H1 (cell line): ENCODE data around the gene FHIT. TPM values are rescaled to one million over a fixed set of nuclear protein-coding genes. Genes with fewer than 3 reads are reported as not detected.

ENCODE experiments used
- CTCF ChIA-PET: fragments of 300-600 bp; sonication (Branson Sonifier 250); formaldehyde crosslinking; loops from one replicate; lab custom pipeline; 2021; ENCODE audit not compliant: partially characterized antibody; lab: Charles Lee
- POLR2A ChIA-PET: fragments of 300-600 bp; sonication (Branson Sonifier 250); formaldehyde crosslinking; loops from one replicate; lab custom pipeline; 2021; ENCODE audit warnings: inconsistent platforms; ENCODE audit not compliant: partially characterized antibody; lab: Charles Lee
- DNase-seq, 2 experiments: peaks; one replicate each; pipeline versions ENCODE4 v3.0.0 to v3.0.0-alpha.2; 2010 to 2022; ENCODE audit warnings: low spot score in 2 of 2, low read depth in 1 of 2, mixed read lengths in 1 of 2
- FAIRE-seq: peaks from 2 replicates; lab custom pipeline; 2011; peaks lifted over from hg19 to GRCh38; lab: Jason Lieb, UNC
- H2AFZ ChIP-seq: 2 replicates; pipeline ENCODE4 v1.8.1; 2012; ENCODE audit warnings: low read length, inconsistent platforms
- H2AK5ac ChIP-seq: 2 replicates; pipeline ENCODE4 v1.6.1; 2013; ENCODE audit warnings: low read depth, low read length
- H2BK120ac ChIP-seq: replicated peaks from 2 replicates; pipeline ENCODE3; 2013; ENCODE audit warnings: low read depth, low read length, inconsistent platforms
- H2BK12ac ChIP-seq: 2 replicates; pipeline ENCODE4 v1.6.1; 2013; ENCODE audit warnings: low read depth, low read length
- H2BK15ac ChIP-seq: 2 replicates; pipeline ENCODE4 v1.6.1; 2013; ENCODE audit warnings: low read length
- H2BK20ac ChIP-seq: 2 replicates; pipeline ENCODE4 v1.6.1; 2013; ENCODE audit warnings: low read length
- H2BK5ac ChIP-seq: 2 replicates; pipeline ENCODE4 v1.6.1; 2013; ENCODE audit warnings: low read depth, low read length
- H3K14ac ChIP-seq: 2 replicates; pipeline ENCODE4 v1.6.1; 2013; ENCODE audit warnings: inconsistent platforms; ENCODE audit not compliant: insufficient read length
- H3K18ac ChIP-seq: 2 replicates; pipeline ENCODE4 v1.6.1; 2013; ENCODE audit warnings: low read length; ENCODE audit errors: extremely low read depth
- H3K23ac ChIP-seq: 2 replicates; pipeline ENCODE4 v1.6.1; 2013; ENCODE audit warnings: inconsistent platforms; ENCODE audit not compliant: insufficient read length
- H3K23me2 ChIP-seq: 2 replicates; pipeline ENCODE4 v1.6.1; 2013; ENCODE audit warnings: low read depth, low read length
- H3K27ac ChIP-seq: 2 replicates; pipeline ENCODE4 v1.6.1; 2011; ENCODE audit warnings: low read depth, low read length, inconsistent platforms
- H3K27me3 ChIP-seq, 4 experiments: replicated peaks in 1 of 4; 1 replicate in 1 of 4; 2 replicates in 3 of 4; pipeline versions ENCODE4 v1.6.1 to v1.8.1; 2011 to 2013; ENCODE audit warnings: low read length in 3 of 4, mild to moderate bottlenecking in 3 of 4, inconsistent platforms in 2 of 4, mixed read lengths in 2 of 4, moderate library complexity in 1 of 4; ENCODE audit not compliant: control insufficient read depth in 3 of 4, insufficient read depth in 3 of 4; ENCODE audit errors: extremely low read depth in 1 of 4
- H3K36me3 ChIP-seq, 4 experiments: 2 replicates each; pipeline versions ENCODE4 v1.6.1 to v1.8.1; 2011 to 2013; ENCODE audit warnings: mild to moderate bottlenecking in 4 of 4, low read length in 3 of 4, moderate library complexity in 2 of 4, control low read depth in 1 of 4, inconsistent platforms in 1 of 4; ENCODE audit not compliant: insufficient read depth in 4 of 4, control insufficient read depth in 2 of 4
- H3K4ac ChIP-seq: replicated peaks from 2 replicates; pipeline ENCODE3; 2013; ENCODE audit warnings: low read length, low read depth, mixed read lengths, inconsistent platforms; ENCODE audit not compliant: insufficient read length
- H3K4me1 ChIP-seq, 4 experiments: replicated peaks in 1 of 4; 1 replicate in 1 of 4; 2 replicates in 3 of 4; pipeline versions ENCODE4 v1.6.1 to v1.8.1; 2011 to 2013; ENCODE audit warnings: low read length in 3 of 4, inconsistent platforms in 2 of 4, mixed read lengths in 1 of 4; ENCODE audit not compliant: insufficient read depth in 4 of 4, control insufficient read depth in 3 of 4
- H3K4me2 ChIP-seq, 2 experiments: 2 replicates each; pipeline versions ENCODE4 v1.6.1 to v1.8.1; 2011 to 2013; ENCODE audit warnings: low read depth in 2 of 2, low read length in 2 of 2, control low read depth in 1 of 2, inconsistent platforms in 1 of 2, mild to moderate bottlenecking in 1 of 2; ENCODE audit not compliant: insufficient read depth in 1 of 2
- H3K4me3 ChIP-seq, 4 experiments: fragments of 200-600, 300-600 bp in 1 of 4; sonication (generic), shearing (Covaris generic), sonication (Bioruptor Twin) in 1 of 4; 2 replicates each; pipeline versions ENCODE4 v1.5.1 to v1.8.1; 2011 to 2016; ENCODE audit warnings: low read length in 4 of 4, low read depth in 3 of 4, control low read depth in 2 of 4, inconsistent platforms in 2 of 4, mild to moderate bottlenecking in 2 of 4, mixed read lengths in 1 of 4, moderate library complexity in 1 of 4; ENCODE audit not compliant: insufficient read depth in 2 of 4; ENCODE audit errors: extremely low read depth in 1 of 4
- H3K56ac ChIP-seq: replicated peaks from 2 replicates; pipeline ENCODE3; 2013; ENCODE audit warnings: low read depth, mild to moderate bottlenecking, mixed read lengths, low read length, inconsistent platforms; ENCODE audit not compliant: insufficient read length
- H3K79me1 ChIP-seq: 2 replicates; pipeline ENCODE4 v1.6.1; 2013; ENCODE audit warnings: low read depth, low read length, control low read depth
- H3K79me2 ChIP-seq, 2 experiments: 2 replicates each; pipeline versions ENCODE4 v1.6.1 to v1.8.1; 2012 to 2013; ENCODE audit warnings: low read length in 2 of 2, mild to moderate bottlenecking in 2 of 2, inconsistent platforms in 1 of 2; ENCODE audit not compliant: insufficient read depth in 2 of 2, control insufficient read depth in 1 of 2
- H3K9ac ChIP-seq, 4 experiments: replicated peaks in 1 of 4; 1 replicate in 1 of 4; 2 replicates in 3 of 4; pipeline versions ENCODE4 v1.6.1 to v1.8.1; 2011 to 2013; ENCODE audit warnings: low read depth in 3 of 4, low read length in 3 of 4, control low read depth in 2 of 4, mild to moderate bottlenecking in 2 of 4, moderate library complexity in 2 of 4, inconsistent platforms in 1 of 4; ENCODE audit errors: extremely low read depth in 1 of 4
- H3K9me3 ChIP-seq, 2 experiments: 2 replicates each; pipeline versions ENCODE4 v1.6.1 to v1.8.1; 2012 to 2013; ENCODE audit warnings: mild to moderate bottlenecking in 2 of 2, moderate library complexity in 2 of 2, control low read depth in 1 of 2, inconsistent platforms in 1 of 2, low read depth in 1 of 2, low read length in 1 of 2, mixed read lengths in 1 of 2; ENCODE audit not compliant: insufficient read depth in 2 of 2
- H4K20me1 ChIP-seq, 2 experiments: replicated peaks in 1 of 2; 2 replicates each; pipeline versions ENCODE3 to v1.8.1; 2011 to 2013; ENCODE audit warnings: inconsistent platforms in 2 of 2, low read length in 2 of 2, mild to moderate bottlenecking in 1 of 2; ENCODE audit not compliant: insufficient read depth in 2 of 2, control insufficient read depth in 1 of 2
- H4K5ac ChIP-seq: 2 replicates; pipeline ENCODE4 v1.6.1; 2013; ENCODE audit warnings: low read length, low read depth, mixed read lengths, inconsistent platforms; ENCODE audit not compliant: insufficient read length
- H4K8ac ChIP-seq: 2 replicates; pipeline ENCODE4 v1.8.0; 2013; ENCODE audit warnings: mild to moderate bottlenecking, moderate library complexity, low read length, inconsistent platforms; ENCODE audit not compliant: insufficient read depth; ENCODE audit errors: extremely low read depth
- H4K91ac ChIP-seq: replicated peaks from 2 replicates; pipeline ENCODE3; 2013; ENCODE audit warnings: low read length, mixed read lengths, inconsistent platforms; ENCODE audit not compliant: insufficient read length
- JUND ChIP-seq: IDR thresholded peaks from 2 replicates; pipeline ENCODE4 v1.6.1; 2011; ENCODE audit warnings: mild to moderate bottlenecking, improper control_type of control experiment, low read length
- KDM1A ChIP-seq: fragments of 200-600, 300-600 bp; sonication (generic); IDR thresholded peaks from 2 replicates; pipeline ENCODE4 v1.7.1; 2016; ENCODE audit warnings: mild to moderate bottlenecking, low read length, borderline replicate concordance
- POLR2A ChIP-seq, 2 experiments: IDR thresholded peaks; 1 replicate in 1 of 2; 2 replicates in 1 of 2; pipeline ENCODE4 v1.6.1; 2011; ENCODE audit warnings: low read depth in 2 of 2, low read length in 2 of 2, mild to moderate bottlenecking in 2 of 2; ENCODE audit errors: control extremely low read depth in 1 of 2
- ZNF274 ChIP-seq: IDR thresholded peaks from 2 replicates; pipeline ENCODE4 v1.7.0; 2012; ENCODE audit warnings: low read length, borderline replicate concordance; ENCODE audit errors: extremely low read depth
- WGBS, 2 experiments: shearing (Covaris generic) in 1 of 2; methylation state at CpG; one replicate each; pipeline versions ENCODE4 v1.1.6 to v1.1.7; 2013 to 2015; ENCODE audit warnings: low lambda C conversion rate in 2 of 2, mixed read lengths in 2 of 2, inconsistent platforms in 1 of 2, low coverage in 1 of 2, missing lambda C conversion rate in 1 of 2; ENCODE audit not compliant: insufficient replicate concordance in 2 of 2, insufficient coverage in 1 of 2, insufficient read length in 1 of 2; ENCODE audit errors: extremely low coverage in 1 of 2, missing lambda C conversion rate in 1 of 2; 5-methylcytosine and 5-hydroxymethylcytosine counted together
- polyA plus RNA-seq, 7 experiments: library from polyadenylated mRNA; depleted of rRNA in 3 of 7; stranded (reverse) in 5 of 7; unstranded in 2 of 7; fragments of >200 nt in 5 of 7; fragments of 200-250 nt in 2 of 7; gene quantifications; 1 replicate in 5 of 7; 2 replicates in 1 of 7; 4 replicates in 1 of 7; pipeline versions ENCODE4 v1.2.1 to v1.2.3, GENCODE V29; 2011 to 2013; ENCODE audit warnings: missing spikeins in 2 of 7, mixed read lengths in 2 of 7
- total RNA-seq: library from RNA; stranded (reverse); fragmentation: NEBNext Ultra II Directional; extraction: Animal tissue kit (Norgen Biotek cat#: 25700); gene quantifications from 2 replicates; pipeline ENCODE4 v1.2.1, GENCODE V29; 2021
- TF ChIP-seq, protein P1 (sequence below), 3 experiments: IDR thresholded peaks; 1 replicate in 2 of 3; 2 replicates in 1 of 3; pipeline versions ENCODE4 v1.5.1 to v1.6.1; 2011; ENCODE audit warnings: low read length in 3 of 3, mild to moderate bottlenecking in 3 of 3, inconsistent platforms in 2 of 3, low read depth in 1 of 3, moderate library complexity in 1 of 3; ENCODE audit not compliant: insufficient read depth in 1 of 3; ENCODE audit errors: control extremely low read depth in 1 of 3

Gene FHIT
- total and polyA plus RNA-seq, 2 of the 8 experiments (the other 6 are each of a cell fraction or from before 2014, with no cell fraction given) = 1.2 to 3.2 TPM

- no peak overlapping the region for H3K14ac ChIP-seq
- no peaks in the 10 kb centered on the region for H3K9me3 ChIP-seq
- H2BK5ac ChIP-seq = no peak overlapping the region
- no peak overlapping the region for H3K27ac ChIP-seq
- no peaks in the 10 kb centered on the region for H3K27me3 ChIP-seq
- no peaks in the 10 kb centered on the region for H4K20me1 ChIP-seq
- no peak overlapping the region for H3K23ac ChIP-seq
- ChIA-PET CTCF (no interaction called here), POLR2A (no interaction called here)
- DNase-seq = no peak
- H3K79me1 ChIP-seq = no peaks in the 10 kb centered on the region
- no peak overlapping the region for H3K56ac ChIP-seq
- no peak overlapping the region for H4K91ac ChIP-seq
- H2BK12ac ChIP-seq = no peak overlapping the region
- WGBS, 2 experiments = 100% methylated on average over 2 of the region's 2 CpGs; no CpG with 5 or more reads in 1 of the 2 experiments
- H3K79me2 ChIP-seq = no peaks in the 10 kb centered on the region
- H3K4ac ChIP-seq = no peak overlapping the region
- H3K4me3 ChIP-seq = no peak overlapping the region
- H2BK20ac ChIP-seq = no peak overlapping the region
- FAIRE-seq = no peak
- no peak overlapping the region for H3K4me2 ChIP-seq
- H4K5ac ChIP-seq = no peak overlapping the region
- H4K8ac ChIP-seq = no peak overlapping the region
- H3K4me1 ChIP-seq = no peaks in the 10 kb centered on the region
- no peak overlapping the region for H3K9ac ChIP-seq
- H3K18ac ChIP-seq = no peak overlapping the region
- no peaks in the 10 kb centered on the region for H3K36me3 ChIP-seq
- no peak overlapping the region for H2BK120ac ChIP-seq
- H3K23me2 ChIP-seq = no peaks in the 10 kb centered on the region
- H2AFZ ChIP-seq = no peak overlapping the region
- no peak overlapping the region for H2AK5ac ChIP-seq
- TF ChIP-seq KDM1A (no peak), ZNF274 (no peak), JUND (no peak), POLR2A (IDR thresholded peaks at IDR 0.05; ENCODE audit: control extremely low read depth in 1 of 2, low read depth in 2 of 2, low read length in 2 of 2) (no peak)
- TF ChIP-seq, protein P1, sequence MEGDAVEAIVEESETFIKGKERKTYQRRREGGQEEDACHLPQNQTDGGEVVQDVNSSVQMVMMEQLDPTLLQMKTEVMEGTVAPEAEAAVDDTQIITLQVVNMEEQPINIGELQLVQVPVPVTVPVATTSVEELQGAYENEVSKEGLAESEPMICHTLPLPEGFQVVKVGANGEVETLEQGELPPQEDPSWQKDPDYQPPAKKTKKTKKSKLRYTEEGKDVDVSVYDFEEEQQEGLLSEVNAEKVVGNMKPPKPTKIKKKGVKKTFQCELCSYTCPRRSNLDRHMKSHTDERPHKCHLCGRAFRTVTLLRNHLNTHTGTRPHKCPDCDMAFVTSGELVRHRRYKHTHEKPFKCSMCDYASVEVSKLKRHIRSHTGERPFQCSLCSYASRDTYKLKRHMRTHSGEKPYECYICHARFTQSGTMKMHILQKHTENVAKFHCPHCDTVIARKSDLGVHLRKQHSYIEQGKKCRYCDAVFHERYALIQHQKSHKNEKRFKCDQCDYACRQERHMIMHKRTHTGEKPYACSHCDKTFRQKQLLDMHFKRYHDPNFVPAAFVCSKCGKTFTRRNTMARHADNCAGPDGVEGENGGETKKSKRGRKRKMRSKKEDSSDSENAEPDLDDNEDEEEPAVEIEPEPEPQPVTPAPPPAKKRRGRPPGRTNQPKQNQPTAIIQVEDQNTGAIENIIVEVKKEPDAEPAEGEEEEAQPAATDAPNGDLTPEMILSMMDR (IDR thresholded peaks at IDR 0.05; ENCODE audit: control extremely low read depth in 1 of 3, insufficient read depth in 1 of 3, low read depth in 1 of 3, low read length in 3 of 3) = no peak
- no peak overlapping the region for H2BK15ac ChIP-seq
Measured at GRCh38 chr3:59726279-59726678, 1525.0 kb downstream of the FHIT start.
